K562 (cell line): Measurements from ENCODE around the gene HIPK1. TPM values are rescaled to one million over a fixed set of nuclear protein-coding genes. Genes with fewer than 3 reads are reported as not detected.

Source experiments
- ATAC-seq: fragments of 200-7000 bp; cut with Tn5 transposase; 3 replicates; pipeline ENCODE4 v1.9.1; 2020; ENCODE audit warnings: moderate library complexity
- BruUV-seq: library from RNA; stranded (reverse); fragments of 400-500 nt; replicated peaks from 2 replicates; lab custom pipeline; 2021; lab: Mats Ljungman, UMichigan
- CTCF ChIA-PET: fragments of 300-600 bp; formaldehyde crosslinking; extraction: SDS; loops from one replicate; lab custom pipeline; 2021; ENCODE audit warnings: low intra/inter-chr PET ratio; lab: Yijun Ruan, JAX
- POLR2A ChIA-PET: fragments of 300-600, 350-650 bp; sonication (Branson Sonifier 250); formaldehyde crosslinking; extraction: SDS; loops from one replicate; lab custom pipeline; 2021; ENCODE audit warnings: antibody characterized with exemption, inconsistent platforms; lab: Yijun Ruan, JAX
- DNase-seq, 4 experiments: peaks; one replicate each; pipeline versions ENCODE4 v3.0.0 to v3.0.0-alpha.2; 2011 to 2018; ENCODE audit warnings: low spot score in 3 of 4, mixed read lengths in 3 of 4; ENCODE audit errors: extremely low read depth in 1 of 4
- FAIRE-seq: peaks from 2 replicates; lab custom pipeline; 2011; peaks lifted over from hg19 to GRCh38; lab: Jason Lieb, UNC
- H2AFZ ChIP-seq: 2 replicates; pipeline ENCODE4 v1.6.0; 2011; ENCODE audit warnings: low read depth, low read length, control low read depth, inconsistent platforms
- H3K27ac ChIP-seq: fragments of 200-600 bp; 3 replicates; pipeline ENCODE4 v1.8.0; 2011; ENCODE audit warnings: low read depth, mild to moderate bottlenecking, control low read depth, inconsistent platforms, low read length, moderate library complexity, mixed read lengths; ENCODE audit errors: extremely low read depth
- H3K27me3 ChIP-seq, 2 experiments: fragments of 300-600 bp in 1 of 2; 2 replicates in 1 of 2; 3 replicates in 1 of 2; pipeline versions ENCODE4 v1.6.0 to v1.8.0; 2011; ENCODE audit warnings: inconsistent platforms in 2 of 2, low read length in 2 of 2, mild to moderate bottlenecking in 1 of 2, mixed read lengths in 1 of 2, moderate library complexity in 1 of 2; ENCODE audit not compliant: control insufficient read depth in 2 of 2, insufficient read depth in 2 of 2
- H3K36me3 ChIP-seq: fragments of 300-600 bp; 3 replicates; pipeline ENCODE4 v1.8.0; 2011; ENCODE audit warnings: mild to moderate bottlenecking, low read length, inconsistent platforms; ENCODE audit not compliant: control insufficient read depth, insufficient read depth
- H3K4me1 ChIP-seq, 2 experiments: fragments of 200-600 bp in 1 of 2; replicated peaks in 1 of 2; 2 replicates in 1 of 2; 3 replicates in 1 of 2; pipeline versions ENCODE4 v1.5.1 to v1.8.0; 2011; ENCODE audit warnings: inconsistent platforms in 2 of 2, low read length in 2 of 2, mild to moderate bottlenecking in 1 of 2, mixed read lengths in 1 of 2, moderate library complexity in 1 of 2; ENCODE audit not compliant: control insufficient read depth in 2 of 2, insufficient read depth in 2 of 2
- H3K4me2 ChIP-seq: 2 replicates; pipeline ENCODE4 v1.6.1; 2011; ENCODE audit warnings: low read length, control low read depth, inconsistent platforms, mixed read lengths; ENCODE audit not compliant: insufficient read depth
- H3K4me3 ChIP-seq: fragments of 200-600 bp; sonication (generic), shearing (Covaris generic); 2 replicates; pipeline ENCODE4 v1.5.1; 2016; ENCODE audit warnings: control low read depth, inconsistent platforms
- H3K79me2 ChIP-seq: fragments of 200-600 bp; 3 replicates; pipeline ENCODE4 v1.8.0; 2011; ENCODE audit warnings: low read length, inconsistent platforms; ENCODE audit not compliant: control insufficient read depth, insufficient read depth
- H3K9ac ChIP-seq, 2 experiments: 2 replicates each; pipeline versions ENCODE4 v1.6.0 to v1.6.1; 2011; ENCODE audit warnings: low read depth in 2 of 2, low read length in 2 of 2, control low read depth in 1 of 2, inconsistent platforms in 1 of 2, mild to moderate bottlenecking in 1 of 2, mixed read lengths in 1 of 2; ENCODE audit not compliant: insufficient read depth in 1 of 2
- H3K9me1 ChIP-seq: one replicate; pipeline ENCODE4 v1.6.0; 2011; ENCODE audit warnings: inconsistent platforms, mild to moderate bottlenecking, low read length, moderate library complexity; ENCODE audit not compliant: control insufficient read depth, insufficient read depth
- H3K9me3 ChIP-seq: replicated peaks from 2 replicates; pipeline ENCODE4 v1.5.1; 2011; ENCODE audit warnings: low read depth, low read length, inconsistent platforms; ENCODE audit not compliant: control insufficient read depth, insufficient read depth
- H4K20me1 ChIP-seq: replicated peaks from 2 replicates; pipeline ENCODE4 v1.6.1; 2011; ENCODE audit warnings: low read length, inconsistent platforms, mixed read lengths; ENCODE audit not compliant: control insufficient read depth, insufficient read depth
- ARHGAP35 ChIP-seq: fragments of 450-650 bp; IDR thresholded peaks from 2 replicates; pipeline ENCODE4 v1.6.1; 2018; ENCODE audit not compliant: partially characterized antibody
- CBFA2T3 ChIP-seq: fragments of 450-650 bp; IDR thresholded peaks from 2 replicates; pipeline ENCODE4 v1.6.1; 2017
- CREBBP ChIP-seq: IDR thresholded peaks from one replicate; pipeline ENCODE4 v1.6.1; 2012; ENCODE audit warnings: low read depth, mild to moderate bottlenecking, control low read depth, inconsistent platforms, low read length
- EGR1 ChIP-seq: fragments of 450-650 bp; conservative IDR thresholded peaks from 2 replicates; pipeline ENCODE4 v1.6.1; 2017; ENCODE audit warnings: mild to moderate bottlenecking
- GABPB2 ChIP-seq: fragments of 250-450 bp; sonication (Bioruptor Pico); conservative IDR thresholded peaks from 2 replicates; pipeline ENCODE4 v1.5.1; 2021; ENCODE audit warnings: mild to moderate bottlenecking
- MIER1 ChIP-seq: fragments of 450-650 bp; IDR thresholded peaks from 2 replicates; pipeline ENCODE4 v1.6.1; 2016; ENCODE audit warnings: antibody characterized with exemption, mild to moderate bottlenecking, low read depth
- NBN ChIP-seq: fragments of 450-650 bp; IDR thresholded peaks from 2 replicates; pipeline ENCODE4 v1.6.1; 2016; ENCODE audit warnings: low read depth, mild to moderate bottlenecking
- PREB ChIP-seq: sonication (generic); formaldehyde crosslinking; IDR thresholded peaks from 2 replicates; pipeline ENCODE4 v1.8.1; 2023; ENCODE audit warnings: mild to moderate bottlenecking, missing genetic modification reagents
- PRMT5 ChIP-seq: sonication (generic); formaldehyde crosslinking; IDR thresholded peaks from 2 replicates; pipeline ENCODE4 v1.5.0; 2020; ENCODE audit warnings: missing genetic modification reagents
- SLC30A9 ChIP-seq: fragments of 250-450 bp; sonication (Bioruptor Pico); IDR thresholded peaks from 2 replicates; pipeline ENCODE4 v1.8.0; 2022; ENCODE audit warnings: mild to moderate bottlenecking, moderate library complexity
- TRIM28 ChIP-seq: fragments of 450-650 bp; IDR thresholded peaks from 2 replicates; pipeline ENCODE4 v1.6.1; 2017
- ZNF134 ChIP-seq: fragments of 250-450 bp; sonication (Bioruptor Pico); conservative IDR thresholded peaks from 2 replicates; pipeline ENCODE4 v1.4.0; 2020
- ZNF175 ChIP-seq: fragments of 200-800 bp; sonication (Bioruptor generic); IDR thresholded peaks from 2 replicates; pipeline ENCODE4 v1.6.1; 2016; ENCODE audit warnings: low read depth, mild to moderate bottlenecking, missing genetic modification characterization, missing compliant biosample characterization
- WGBS: fragments of 100-300 bp; shearing (Covaris generic); methylation state at CpG from one replicate; pipeline ENCODE4 v1.1.6; 2016; ENCODE audit warnings: low coverage, mixed read lengths; ENCODE audit not compliant: insufficient coverage; ENCODE audit errors: missing lambda C conversion rate; 5-methylcytosine and 5-hydroxymethylcytosine counted together
- in situ Hi-C: fragments of 300-500 bp; cut with MboI; formaldehyde crosslinking; loops from 4 replicates; pipeline ENCODE4 v1.15.0; 2018; ENCODE audit warnings: inconsistent platforms, mixed read lengths
- intact Hi-C: fragments of 100-400 bp; cut with micrococcal nuclease; formaldehyde crosslinking; loops from 2 replicates; pipeline ENCODE4 v1.14.2; 2022
- polyA plus RNA-seq, 8 experiments: library from polyadenylated mRNA; depleted of rRNA in 4 of 8; stranded (reverse) in 5 of 8; unstranded in 3 of 8; fragments of >200 nt; fragmentation: Nextera tagmentation in 2 of 8; fragmentation: Illumina TruSeq in 1 of 8; extraction: Ambion mirVana in 2 of 8; extraction: Trizol in 1 of 8; gene quantifications; 2 replicates each; pipeline versions ENCODE4 v1.2.1 to v1.2.3, GENCODE V29; 2011 to 2014; ENCODE audit warnings: inconsistent platforms in 1 of 8, missing spikeins in 1 of 8
- total RNA-seq, 7 experiments: library from RNA; depleted of rRNA in 6 of 7; stranded (reverse); fragments of >200 nt in 6 of 7; fragmentation: Illumina TruSeq in 2 of 7; extraction: Trizol in 2 of 7; gene quantifications; 2 replicates each; pipeline versions ENCODE4 v1.2.1 to v1.2.3, GENCODE V29; 2011 to 2021; ENCODE audit warnings: low replicate concordance in 1 of 7
- TF ChIP-seq, protein P1 (sequence below): fragments of 450-650 bp; conservative IDR thresholded peaks from 2 replicates; pipeline ENCODE4 v1.6.1; 2016; ENCODE audit warnings: missing genetic modification characterization, low read depth, mild to moderate bottlenecking, missing compliant biosample characterization, moderate library complexity
- TF ChIP-seq, protein P2 (sequence below): sonication (generic); formaldehyde crosslinking; IDR thresholded peaks from 2 replicates; pipeline ENCODE4 v1.5.0; 2020; ENCODE audit warnings: missing genetic modification reagents

The HIPK1 gene
- total and polyA plus RNA-seq, 9 of the 15 experiments (the other 6 are each of a cell fraction or from before 2014, with no cell fraction given), result 10.0 to 57.9 (median 29.6) TPM

DNA sequence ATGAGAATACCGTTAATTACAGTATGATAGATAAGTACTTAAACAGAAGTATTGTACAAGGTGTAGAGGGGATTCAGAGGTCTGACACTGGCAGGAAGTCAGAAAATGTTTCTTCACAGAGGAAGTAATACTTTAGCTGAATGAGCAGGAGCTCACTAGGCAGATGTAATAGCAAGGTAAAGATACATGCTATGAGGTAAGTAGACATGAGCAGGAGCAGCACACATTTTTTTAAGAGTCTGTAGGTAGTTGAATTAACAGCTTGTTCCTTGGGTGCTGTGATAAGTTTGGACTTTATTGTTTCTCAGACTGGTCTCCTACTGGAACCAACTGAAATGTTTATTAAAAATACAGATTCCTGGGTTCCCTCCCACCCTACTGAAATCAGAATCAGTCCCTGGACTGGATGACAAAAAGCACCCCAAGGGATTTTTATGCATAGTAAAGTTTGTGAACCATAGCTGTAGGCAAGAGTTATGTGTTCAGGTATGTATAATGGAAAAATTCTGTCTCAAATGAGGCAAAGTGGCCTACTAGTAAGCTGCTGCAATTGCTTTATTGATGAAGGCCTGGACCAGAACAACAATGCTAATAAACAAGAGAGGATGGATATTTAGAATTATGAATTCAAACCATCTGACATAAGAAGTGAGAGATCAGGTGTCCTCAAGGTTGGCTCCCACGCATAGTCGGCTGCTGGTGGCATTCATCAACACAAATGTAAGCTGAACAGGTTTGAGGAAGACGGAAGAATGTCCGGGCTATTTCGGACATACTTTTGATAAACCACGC, 25.4 kb upstream of the HIPK1 start:
- ChIA-PET CTCF (interaction anchor here (0.7 to 3.7 kb wide), 2 partner anchors 44 to 68 kb away, joined by 3 to 23 read pairs; no protein-coding TSS in a partner anchor), POLR2A (interaction anchor here (0.6 to 3.8 kb wide), 13 partner anchors 8 to 142 kb away, joined by 3 to 64 read pairs (median 5); partner anchors contain the start of genes HIPK1 and RSBN1)
- H3K4me3 ChIP-seq, result peak overlapping the region; percentile 65
- ATAC-seq (no peak), DNase-seq (peak; percentile 34 to 49 (median 42)), FAIRE-seq (no peak)
- H3K4me1 ChIP-seq, result peaks cover 10 to 19% of the 10 kb centered on the region in 2 experiments; a peak in 4 of 5 replicates
- TF ChIP-seq ZNF175 (CRISPR knock-in tag), result no peak
- TF ChIP-seq GABPB2 (CRISPR knock-in tag), result no peak
- 0 out of 2 replicates have a peak, but pooled peaks have one; percentile 26 for TF ChIP-seq PREB (CRISPR knock-in tag)
- TF ChIP-seq EGR1, result peak; percentile 31; the same call in 1 of the 2 replicates
- no peak for TF ChIP-seq ARHGAP35
- TF ChIP-seq NBN, result 0 out of 2 replicates have a peak, but pooled peaks have one; percentile 19
- peak; percentile 7; the same call in 1 of the 2 replicates for TF ChIP-seq MIER1
- TF ChIP-seq, protein P1, sequence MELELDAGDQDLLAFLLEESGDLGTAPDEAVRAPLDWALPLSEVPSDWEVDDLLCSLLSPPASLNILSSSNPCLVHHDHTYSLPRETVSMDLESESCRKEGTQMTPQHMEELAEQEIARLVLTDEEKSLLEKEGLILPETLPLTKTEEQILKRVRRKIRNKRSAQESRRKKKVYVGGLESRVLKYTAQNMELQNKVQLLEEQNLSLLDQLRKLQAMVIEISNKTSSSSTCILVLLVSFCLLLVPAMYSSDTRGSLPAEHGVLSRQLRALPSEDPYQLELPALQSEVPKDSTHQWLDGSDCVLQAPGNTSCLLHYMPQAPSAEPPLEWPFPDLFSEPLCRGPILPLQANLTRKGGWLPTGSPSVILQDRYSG, result no peak
- TF ChIP-seq ZNF134 (CRISPR knock-in tag), result no peak
- TF ChIP-seq SLC30A9, result no peak
- no peak for TF ChIP-seq PRMT5 (CRISPR knock-in tag)
- TF ChIP-seq CBFA2T3, result peak; percentile 66
- no peak for TF ChIP-seq CREBBP
- TF ChIP-seq TRIM28, result no peak
- TF ChIP-seq, protein P2, sequence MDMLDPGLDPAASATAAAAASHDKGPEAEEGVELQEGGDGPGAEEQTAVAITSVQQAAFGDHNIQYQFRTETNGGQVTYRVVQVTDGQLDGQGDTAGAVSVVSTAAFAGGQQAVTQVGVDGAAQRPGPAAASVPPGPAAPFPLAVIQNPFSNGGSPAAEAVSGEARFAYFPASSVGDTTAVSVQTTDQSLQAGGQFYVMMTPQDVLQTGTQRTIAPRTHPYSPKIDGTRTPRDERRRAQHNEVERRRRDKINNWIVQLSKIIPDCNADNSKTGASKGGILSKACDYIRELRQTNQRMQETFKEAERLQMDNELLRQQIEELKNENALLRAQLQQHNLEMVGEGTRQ (CRISPR knock-in tag), result no peak
- peak overlapping the region; percentile 90 to 91 for H3K9ac ChIP-seq
- H3K27me3 ChIP-seq, result no peaks in the 10 kb centered on the region
- peak overlapping the region; percentile 100 for H3K4me2 ChIP-seq
- H4K20me1 ChIP-seq, result no peaks in the 10 kb centered on the region
- peaks cover 56% of the 10 kb centered on the region for H3K36me3 ChIP-seq
- BruUV-seq, result no TSS peak
- WGBS, result 12% methylated on average over 7 of the region's 7 CpGs
- peaks cover 44% of the 10 kb centered on the region for H3K79me2 ChIP-seq
- no peaks in the 10 kb centered on the region for H3K9me3 ChIP-seq
- in situ Hi-C loops (no loop called here), intact Hi-C loops (no loop called here)
- H3K27ac ChIP-seq, result peak overlapping the region; percentile 93
- no peaks in the 10 kb centered on the region for H3K9me1 ChIP-seq
- peak overlapping the region; percentile 99 for H2AFZ ChIP-seq
